SU-DHL-6 (cell line): Measurements from ENCODE around the gene SMIM10L1.

Experiments used
- EZH2phosphoT487 ChIP-seq: fragments of 200-600 bp; sonication (generic), shearing (Covaris generic); conservative IDR thresholded peaks from 2 replicates; pipeline ENCODE4 v1.6.1; 2018; ENCODE audit warnings: mild to moderate bottlenecking, antibody characterized with exemption, low read length, moderate library complexity, mixed read lengths
- TF ChIP-seq, protein P1 (sequence below): fragments of 200-600 bp; sonication (generic); IDR thresholded peaks from one replicate; pipeline ENCODE4 v1.5.1; 2017; ENCODE audit warnings: antibody characterized with exemption, mild to moderate bottlenecking, low read length, moderate library complexity; ENCODE audit not compliant: insufficient read depth, poor library complexity, severe bottlenecking

DNA sequence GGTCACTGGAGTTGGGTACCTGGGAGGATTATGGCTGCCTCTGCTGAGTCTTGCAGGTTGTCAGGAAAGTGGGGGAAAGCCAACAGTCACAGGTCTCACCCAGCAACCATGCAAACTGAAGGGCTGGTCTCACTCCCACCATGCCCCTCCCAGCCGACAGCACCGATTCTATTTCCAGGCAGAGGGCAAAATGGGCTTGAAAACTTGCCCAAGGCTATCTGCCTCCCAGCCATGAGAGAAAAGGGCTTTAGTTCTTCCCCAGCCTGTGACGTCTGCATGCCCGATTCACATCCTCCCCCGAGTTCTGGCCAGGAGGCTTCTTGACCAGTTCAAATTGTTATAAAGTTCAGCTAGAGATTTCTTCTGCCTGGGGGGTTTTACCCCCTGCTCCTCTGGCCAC, 26.7 kb upstream of the SMIM10L1 start:
- TF ChIP-seq, protein P1, sequence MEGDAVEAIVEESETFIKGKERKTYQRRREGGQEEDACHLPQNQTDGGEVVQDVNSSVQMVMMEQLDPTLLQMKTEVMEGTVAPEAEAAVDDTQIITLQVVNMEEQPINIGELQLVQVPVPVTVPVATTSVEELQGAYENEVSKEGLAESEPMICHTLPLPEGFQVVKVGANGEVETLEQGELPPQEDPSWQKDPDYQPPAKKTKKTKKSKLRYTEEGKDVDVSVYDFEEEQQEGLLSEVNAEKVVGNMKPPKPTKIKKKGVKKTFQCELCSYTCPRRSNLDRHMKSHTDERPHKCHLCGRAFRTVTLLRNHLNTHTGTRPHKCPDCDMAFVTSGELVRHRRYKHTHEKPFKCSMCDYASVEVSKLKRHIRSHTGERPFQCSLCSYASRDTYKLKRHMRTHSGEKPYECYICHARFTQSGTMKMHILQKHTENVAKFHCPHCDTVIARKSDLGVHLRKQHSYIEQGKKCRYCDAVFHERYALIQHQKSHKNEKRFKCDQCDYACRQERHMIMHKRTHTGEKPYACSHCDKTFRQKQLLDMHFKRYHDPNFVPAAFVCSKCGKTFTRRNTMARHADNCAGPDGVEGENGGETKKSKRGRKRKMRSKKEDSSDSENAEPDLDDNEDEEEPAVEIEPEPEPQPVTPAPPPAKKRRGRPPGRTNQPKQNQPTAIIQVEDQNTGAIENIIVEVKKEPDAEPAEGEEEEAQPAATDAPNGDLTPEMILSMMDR, result no peak
- TF ChIP-seq EZH2phosphoT487, result no peak
